Loucy (cell line): Measurements from ENCODE around the gene GNA14.

Experiments
- H2AFZ ChIP-seq: fragments of 200-600 bp; sonication (generic); 2 replicates; pipeline ENCODE4 v1.6.0; 2016; ENCODE audit warnings: antibody characterized with exemption, mild to moderate bottlenecking, low read length, moderate library complexity
- H3F3A ChIP-seq: fragments of 200-600 bp; 2 replicates; pipeline ENCODE4 v1.6.0; 2016; ENCODE audit warnings: antibody characterized with exemption, low read depth, mild to moderate bottlenecking
- H3K27me3 ChIP-seq: fragments of 200-600 bp; sonication (generic); 2 replicates; pipeline ENCODE4 v1.6.1; 2014; ENCODE audit warnings: low read length, mild to moderate bottlenecking; ENCODE audit not compliant: insufficient read depth, poor library complexity, severe bottlenecking
- H3K36me3 ChIP-seq: fragments of 200-600 bp; sonication (generic); 2 replicates; pipeline ENCODE4 v1.6.1; 2016; ENCODE audit warnings: low read length; ENCODE audit not compliant: insufficient read depth
- H3K4me1 ChIP-seq: fragments of 200-600 bp; sonication (generic); 2 replicates; pipeline ENCODE4 v1.5.1; 2014; ENCODE audit warnings: low read length, mild to moderate bottlenecking; ENCODE audit not compliant: insufficient read depth, poor library complexity, severe bottlenecking
- H3K4me2 ChIP-seq: fragments of 200-600 bp; sonication (generic); 2 replicates; pipeline ENCODE4 v1.6.0; 2014; ENCODE audit warnings: antibody characterized with exemption, low read length, low read depth, mild to moderate bottlenecking; ENCODE audit not compliant: poor library complexity, severe bottlenecking
- H3K4me3 ChIP-seq: fragments of 200-600 bp; sonication (generic); 2 replicates; pipeline ENCODE4 v1.5.1; 2014; ENCODE audit warnings: low read length, mild to moderate bottlenecking, mixed read lengths; ENCODE audit not compliant: poor library complexity, severe bottlenecking
- H3K79me2 ChIP-seq: fragments of 200-600 bp; sonication (generic); 2 replicates; pipeline ENCODE4 v1.6.1; 2014; ENCODE audit warnings: low read length; ENCODE audit not compliant: insufficient read depth
- H3K9ac ChIP-seq: fragments of 200-600 bp; sonication (generic); 2 replicates; pipeline ENCODE4 v1.6.0; 2014; ENCODE audit warnings: mild to moderate bottlenecking, low read depth, low read length, moderate library complexity; ENCODE audit not compliant: poor library complexity, severe bottlenecking
- H3K9me2 ChIP-seq: fragments of 200-600 bp; sonication (generic); replicated peaks from 2 replicates; pipeline ENCODE4 v1.6.1; 2016; ENCODE audit warnings: low read depth, low read length, mixed read lengths
- H3K9me3 ChIP-seq: fragments of 200-600 bp; sonication (generic); 2 replicates; pipeline ENCODE4 v1.6.1; 2014; ENCODE audit warnings: mild to moderate bottlenecking, antibody characterized with exemption, low read length, low read depth; ENCODE audit not compliant: insufficient read depth
- H4K20me1 ChIP-seq: fragments of 200-600 bp; sonication (generic); 2 replicates; pipeline ENCODE4 v1.6.0; 2014; ENCODE audit warnings: antibody characterized with exemption, low read length, mild to moderate bottlenecking; ENCODE audit not compliant: insufficient read depth, poor library complexity, severe bottlenecking
- EZH2phosphoT487 ChIP-seq: fragments of 200-600 bp; IDR thresholded peaks from 2 replicates; pipeline ENCODE4 v1.6.1; 2018; ENCODE audit warnings: antibody characterized with exemption, mild to moderate bottlenecking, moderate library complexity, borderline replicate concordance
- TF ChIP-seq, protein P1 (sequence below): fragments of 200-600 bp; sonication (generic); conservative IDR thresholded peaks from 2 replicates; pipeline ENCODE4 v1.5.1; 2014; ENCODE audit warnings: mild to moderate bottlenecking, antibody characterized with exemption, low read length

GNA14 gene

GRCh38 chr9:77677957-77678535 is 29.9 kb upstream of the GNA14 start:
- Histone ChIP-seq H3K36me3 (no peaks in the 10 kb centered on the region), H3K9me2 (no peaks in the 10 kb centered on the region), H4K20me1 (no peaks in the 10 kb centered on the region), H3K4me1 (no peaks in the 10 kb centered on the region), H2AFZ (no peak overlapping the region), H3K9ac (no peak overlapping the region), H3K4me3 (no peak overlapping the region), H3F3A (no peaks in the 10 kb centered on the region), H3K79me2 (no peaks in the 10 kb centered on the region), H3K4me2 (no peak overlapping the region), H3K9me3 (no peaks in the 10 kb centered on the region), H3K27me3 (no peaks in the 10 kb centered on the region)
- TF ChIP-seq EZH2phosphoT487 = no peak
- TF ChIP-seq, protein P1, sequence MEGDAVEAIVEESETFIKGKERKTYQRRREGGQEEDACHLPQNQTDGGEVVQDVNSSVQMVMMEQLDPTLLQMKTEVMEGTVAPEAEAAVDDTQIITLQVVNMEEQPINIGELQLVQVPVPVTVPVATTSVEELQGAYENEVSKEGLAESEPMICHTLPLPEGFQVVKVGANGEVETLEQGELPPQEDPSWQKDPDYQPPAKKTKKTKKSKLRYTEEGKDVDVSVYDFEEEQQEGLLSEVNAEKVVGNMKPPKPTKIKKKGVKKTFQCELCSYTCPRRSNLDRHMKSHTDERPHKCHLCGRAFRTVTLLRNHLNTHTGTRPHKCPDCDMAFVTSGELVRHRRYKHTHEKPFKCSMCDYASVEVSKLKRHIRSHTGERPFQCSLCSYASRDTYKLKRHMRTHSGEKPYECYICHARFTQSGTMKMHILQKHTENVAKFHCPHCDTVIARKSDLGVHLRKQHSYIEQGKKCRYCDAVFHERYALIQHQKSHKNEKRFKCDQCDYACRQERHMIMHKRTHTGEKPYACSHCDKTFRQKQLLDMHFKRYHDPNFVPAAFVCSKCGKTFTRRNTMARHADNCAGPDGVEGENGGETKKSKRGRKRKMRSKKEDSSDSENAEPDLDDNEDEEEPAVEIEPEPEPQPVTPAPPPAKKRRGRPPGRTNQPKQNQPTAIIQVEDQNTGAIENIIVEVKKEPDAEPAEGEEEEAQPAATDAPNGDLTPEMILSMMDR = no peak

- Histone ChIP-seq H3K9me2 (no peaks in the 10 kb centered on the region), H3K4me2 (no peak overlapping the region), H3K4me1 (no peaks in the 10 kb centered on the region), H3K36me3 (no peaks in the 10 kb centered on the region), H3K9ac (no peak overlapping the region), H3F3A (no peaks in the 10 kb centered on the region), H2AFZ (no peak overlapping the region), H3K9me3 (no peaks in the 10 kb centered on the region), H3K79me2 (no peaks in the 10 kb centered on the region), H4K20me1 (no peaks in the 10 kb centered on the region), H3K4me3 (no peak overlapping the region), H3K27me3 (no peaks in the 10 kb centered on the region)
- TF ChIP-seq EZH2phosphoT487 = no peak
These were observed 29.3 kb upstream of the GNA14 start for GRCh38 chr9:77677397-77677796.

GRCh38 chr9:77673941-77674791 is 26.0 kb upstream of the GNA14 start:
- no peak overlapping the region for H2AFZ ChIP-seq
- H3K4me1 ChIP-seq = no peaks in the 10 kb centered on the region
- no peaks in the 10 kb centered on the region for H4K20me1 ChIP-seq
- H3K36me3 ChIP-seq = no peaks in the 10 kb centered on the region
- H3F3A ChIP-seq = no peaks in the 10 kb centered on the region
- no peaks in the 10 kb centered on the region for H3K9me3 ChIP-seq
- no peaks in the 10 kb centered on the region for H3K79me2 ChIP-seq
- no peaks in the 10 kb centered on the region for H3K27me3 ChIP-seq
- H3K9me2 ChIP-seq = no peaks in the 10 kb centered on the region
- no peak overlapping the region for H3K4me2 ChIP-seq
- H3K4me3 ChIP-seq = no peak overlapping the region
- no peak overlapping the region for H3K9ac ChIP-seq
- TF ChIP-seq, protein P1 = no peak
- no peak for TF ChIP-seq EZH2phosphoT487
